ENCODE data around the gene SCN9A.

DNA sequence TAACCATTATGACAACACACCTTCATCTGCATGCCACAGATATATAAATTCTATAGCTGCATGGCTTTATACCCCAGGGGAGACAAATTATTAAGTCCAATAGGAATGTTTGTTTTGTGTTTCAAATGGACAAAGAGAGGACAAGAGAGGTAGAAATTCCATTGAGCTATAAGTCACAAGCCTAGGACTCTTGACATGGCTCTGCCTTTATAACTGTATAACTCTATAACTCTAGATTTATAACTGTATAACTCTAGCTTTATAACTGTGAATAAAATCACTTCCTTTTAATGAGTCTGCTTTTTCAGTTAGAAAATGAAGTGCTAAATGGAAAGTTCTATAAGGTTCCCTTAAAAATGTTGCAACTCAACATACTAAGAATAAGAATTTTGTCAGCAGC, 106.4 kb downstream of the SCN9A start:
- TF ChIP-seq, protein P1, sequence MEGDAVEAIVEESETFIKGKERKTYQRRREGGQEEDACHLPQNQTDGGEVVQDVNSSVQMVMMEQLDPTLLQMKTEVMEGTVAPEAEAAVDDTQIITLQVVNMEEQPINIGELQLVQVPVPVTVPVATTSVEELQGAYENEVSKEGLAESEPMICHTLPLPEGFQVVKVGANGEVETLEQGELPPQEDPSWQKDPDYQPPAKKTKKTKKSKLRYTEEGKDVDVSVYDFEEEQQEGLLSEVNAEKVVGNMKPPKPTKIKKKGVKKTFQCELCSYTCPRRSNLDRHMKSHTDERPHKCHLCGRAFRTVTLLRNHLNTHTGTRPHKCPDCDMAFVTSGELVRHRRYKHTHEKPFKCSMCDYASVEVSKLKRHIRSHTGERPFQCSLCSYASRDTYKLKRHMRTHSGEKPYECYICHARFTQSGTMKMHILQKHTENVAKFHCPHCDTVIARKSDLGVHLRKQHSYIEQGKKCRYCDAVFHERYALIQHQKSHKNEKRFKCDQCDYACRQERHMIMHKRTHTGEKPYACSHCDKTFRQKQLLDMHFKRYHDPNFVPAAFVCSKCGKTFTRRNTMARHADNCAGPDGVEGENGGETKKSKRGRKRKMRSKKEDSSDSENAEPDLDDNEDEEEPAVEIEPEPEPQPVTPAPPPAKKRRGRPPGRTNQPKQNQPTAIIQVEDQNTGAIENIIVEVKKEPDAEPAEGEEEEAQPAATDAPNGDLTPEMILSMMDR (IDR thresholded peaks at IDR 0.05; ENCODE audit: insufficient read depth, low read length): no peak
- no peak for TF ChIP-seq POLR2AphosphoS5 (IDR thresholded peaks at IDR 0.05; ENCODE audit: low read depth)
- TF ChIP-seq, protein P2, sequence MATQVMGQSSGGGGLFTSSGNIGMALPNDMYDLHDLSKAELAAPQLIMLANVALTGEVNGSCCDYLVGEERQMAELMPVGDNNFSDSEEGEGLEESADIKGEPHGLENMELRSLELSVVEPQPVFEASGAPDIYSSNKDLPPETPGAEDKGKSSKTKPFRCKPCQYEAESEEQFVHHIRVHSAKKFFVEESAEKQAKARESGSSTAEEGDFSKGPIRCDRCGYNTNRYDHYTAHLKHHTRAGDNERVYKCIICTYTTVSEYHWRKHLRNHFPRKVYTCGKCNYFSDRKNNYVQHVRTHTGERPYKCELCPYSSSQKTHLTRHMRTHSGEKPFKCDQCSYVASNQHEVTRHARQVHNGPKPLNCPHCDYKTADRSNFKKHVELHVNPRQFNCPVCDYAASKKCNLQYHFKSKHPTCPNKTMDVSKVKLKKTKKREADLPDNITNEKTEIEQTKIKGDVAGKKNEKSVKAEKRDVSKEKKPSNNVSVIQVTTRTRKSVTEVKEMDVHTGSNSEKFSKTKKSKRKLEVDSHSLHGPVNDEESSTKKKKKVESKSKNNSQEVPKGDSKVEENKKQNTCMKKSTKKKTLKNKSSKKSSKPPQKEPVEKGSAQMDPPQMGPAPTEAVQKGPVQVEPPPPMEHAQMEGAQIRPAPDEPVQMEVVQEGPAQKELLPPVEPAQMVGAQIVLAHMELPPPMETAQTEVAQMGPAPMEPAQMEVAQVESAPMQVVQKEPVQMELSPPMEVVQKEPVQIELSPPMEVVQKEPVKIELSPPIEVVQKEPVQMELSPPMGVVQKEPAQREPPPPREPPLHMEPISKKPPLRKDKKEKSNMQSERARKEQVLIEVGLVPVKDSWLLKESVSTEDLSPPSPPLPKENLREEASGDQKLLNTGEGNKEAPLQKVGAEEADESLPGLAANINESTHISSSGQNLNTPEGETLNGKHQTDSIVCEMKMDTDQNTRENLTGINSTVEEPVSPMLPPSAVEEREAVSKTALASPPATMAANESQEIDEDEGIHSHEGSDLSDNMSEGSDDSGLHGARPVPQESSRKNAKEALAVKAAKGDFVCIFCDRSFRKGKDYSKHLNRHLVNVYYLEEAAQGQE (IDR thresholded peaks at IDR 0.05; ENCODE audit: insufficient replicate concordance, low read depth): no peak
- no peak for TF ChIP-seq GABPA (IDR thresholded peaks at IDR 0.05; ENCODE audit: low read depth)
